Fibroblast of peridontal ligament (primary cell): ENCODE results near the gene AHRR.
"Not testable (repeated sequence)": the region's sequence is repeated elsewhere in the genome, so short reads cannot be mapped to it uniquely, and the experiment has no call there.

Experiments
- DNase-seq: peaks from one replicate; pipeline ENCODE4 v3.0.0-alpha.2; 2010; ENCODE audit errors: extremely low read depth

AHRR gene

DNA sequence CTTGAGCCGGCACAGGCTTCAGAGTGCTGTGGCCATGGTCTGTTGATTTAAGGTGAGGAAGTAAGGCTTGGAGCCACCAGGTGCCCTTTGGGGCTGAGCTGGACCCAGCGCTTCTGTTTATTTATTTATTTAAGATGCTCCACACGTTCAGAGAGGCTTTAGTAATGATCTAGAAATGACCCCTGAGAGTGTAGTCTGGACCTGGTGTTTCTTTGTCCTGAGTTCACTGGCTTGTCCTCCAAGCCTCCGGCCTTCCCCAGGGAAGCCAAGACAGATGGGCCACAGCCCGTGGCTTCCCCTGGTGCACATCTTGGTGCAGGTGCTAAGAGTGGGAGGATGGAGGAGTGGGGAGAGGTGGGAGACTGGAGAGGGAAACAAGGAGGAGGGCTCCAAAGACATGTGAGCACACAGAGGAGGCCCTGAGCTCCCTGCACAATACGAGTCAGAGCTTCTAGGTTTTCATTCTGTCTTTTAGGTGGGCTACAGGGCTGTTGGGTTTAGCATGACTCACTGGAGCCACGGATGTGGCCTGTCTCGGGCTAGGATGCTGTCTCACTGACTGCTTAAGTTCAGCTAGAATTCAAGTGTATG lies 56.9 kb downstream of the AHRR start:
- no peak for DNase-seq

DNA sequence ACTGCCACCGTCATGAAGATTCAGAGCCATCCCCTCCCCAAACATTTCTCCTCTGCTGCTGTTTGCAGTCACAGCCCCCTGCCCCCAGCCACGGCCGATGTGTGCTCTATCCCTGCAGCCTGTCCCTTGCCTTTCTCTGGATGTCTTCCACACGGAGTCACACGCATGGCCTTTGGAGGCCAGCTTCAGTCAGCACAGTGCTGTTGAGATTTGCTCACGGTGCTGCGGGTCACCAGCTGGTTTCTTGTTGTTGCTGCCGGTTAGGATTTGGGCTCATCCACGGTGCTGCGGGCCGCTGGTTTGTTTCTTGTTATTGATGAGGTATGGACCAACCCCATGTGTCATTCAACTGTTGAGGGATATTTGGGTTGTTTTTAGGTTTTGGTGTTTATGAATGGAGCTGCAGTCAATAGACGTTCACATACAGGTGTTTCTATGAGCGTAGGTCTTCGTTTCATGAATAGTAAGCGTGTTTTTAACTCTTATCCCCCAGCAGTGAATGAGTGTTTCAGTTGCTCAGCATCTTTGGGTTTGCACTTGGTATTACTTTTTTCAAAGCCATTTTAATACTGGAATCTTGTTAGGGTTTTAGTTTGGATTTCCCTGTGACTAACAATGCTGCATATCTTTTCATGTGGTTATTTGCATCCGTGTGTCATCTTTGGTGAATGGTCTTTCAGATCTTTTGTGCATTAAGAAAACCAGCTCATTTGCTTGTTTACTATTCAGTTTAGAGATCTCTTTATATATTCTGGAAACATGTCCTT lies 57.6 kb downstream of the AHRR start:
- peak; percentile 50 for DNase-seq

DNA sequence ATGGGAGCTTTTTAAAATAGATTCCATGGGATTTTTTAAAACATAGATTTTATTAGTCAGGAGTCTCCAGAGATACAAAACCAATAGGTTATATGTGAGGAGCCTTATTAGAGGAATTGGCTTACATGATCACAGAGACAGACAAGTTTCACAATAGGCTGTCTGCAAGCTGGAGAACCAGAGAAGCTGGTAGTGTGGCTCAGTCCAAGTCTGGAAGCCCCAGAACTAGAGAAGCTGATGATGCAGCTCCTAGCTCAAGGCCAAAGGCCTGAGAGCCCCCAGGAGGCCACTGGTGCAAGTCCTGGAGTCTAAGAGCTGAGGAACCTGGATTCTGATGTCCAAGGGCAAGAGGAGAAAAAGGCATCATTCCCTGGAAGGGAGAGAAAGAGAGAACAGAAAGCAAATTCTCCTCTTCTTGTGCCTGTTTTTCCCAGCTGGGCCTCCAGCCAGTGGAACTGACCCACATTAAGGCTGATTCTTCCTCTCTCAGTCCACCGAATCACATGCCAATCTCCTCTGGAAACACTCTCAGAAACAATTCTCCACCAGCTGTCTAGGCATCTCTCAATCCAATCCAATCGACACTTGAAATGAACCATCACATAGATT lies 59.3 kb downstream of the AHRR start:
- DNase-seq, result peak; percentile 74

DNA sequence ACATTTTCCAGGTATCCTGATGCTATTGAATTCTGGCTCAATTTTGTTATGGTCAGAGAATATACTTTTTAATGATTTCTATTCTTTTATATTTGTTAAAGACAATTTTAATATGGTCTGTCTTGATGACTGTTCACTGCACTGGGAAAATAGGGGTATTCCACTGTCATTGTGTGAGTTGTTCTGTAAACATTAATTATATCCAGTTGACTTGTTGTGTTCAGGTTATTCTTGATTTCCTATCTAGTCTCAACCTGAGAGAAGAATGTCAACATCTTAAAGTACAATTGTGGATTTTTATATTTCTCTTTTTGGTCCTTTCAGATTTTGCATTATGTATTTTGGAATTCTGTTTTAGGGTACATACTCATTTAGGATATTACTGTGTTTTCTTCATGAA lies 61.6 kb downstream of the AHRR start:
- no peak for DNase-seq

DNA sequence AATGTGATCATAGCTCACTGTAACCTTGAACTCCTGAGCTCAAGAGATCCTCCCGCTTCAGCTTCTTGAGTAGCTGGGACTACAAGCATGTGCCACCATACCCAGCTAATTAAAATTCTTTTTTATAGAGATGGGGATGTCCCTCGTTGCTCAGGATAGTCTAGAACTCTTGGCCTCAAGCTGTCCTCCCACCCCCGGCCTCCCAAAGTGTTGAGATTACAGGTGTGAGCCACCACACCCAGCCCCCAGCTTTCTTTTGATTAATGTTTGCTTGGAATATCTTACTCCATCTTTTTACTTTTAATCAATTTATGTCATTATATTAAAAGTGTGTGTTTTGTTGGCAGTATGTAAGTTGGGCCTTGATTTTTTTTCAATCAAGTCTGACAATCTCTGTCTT lies 62.1 kb downstream of the AHRR start:
- DNase-seq, result no peak

DNA sequence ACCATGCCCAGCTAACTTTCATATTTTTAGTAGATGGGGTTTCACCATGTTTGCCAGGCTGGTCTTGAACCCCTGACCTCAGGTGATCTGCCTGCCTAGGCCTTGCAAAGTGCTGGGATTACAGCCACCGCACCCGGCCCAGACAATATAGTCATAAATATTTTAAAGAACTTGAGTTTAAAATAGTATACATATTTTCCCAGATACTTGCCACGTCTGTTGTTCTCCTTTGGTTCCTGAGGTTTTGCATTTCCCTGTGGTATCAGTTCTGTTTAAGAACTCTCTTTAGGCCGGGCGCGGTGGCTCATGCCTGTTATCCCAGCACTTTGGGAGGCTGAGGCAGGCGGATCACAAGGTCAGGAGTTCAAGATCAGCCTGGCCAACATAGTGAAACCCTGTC lies 63.1 kb downstream of the AHRR start:
- DNase-seq, result not testable (repeated sequence)

DNA sequence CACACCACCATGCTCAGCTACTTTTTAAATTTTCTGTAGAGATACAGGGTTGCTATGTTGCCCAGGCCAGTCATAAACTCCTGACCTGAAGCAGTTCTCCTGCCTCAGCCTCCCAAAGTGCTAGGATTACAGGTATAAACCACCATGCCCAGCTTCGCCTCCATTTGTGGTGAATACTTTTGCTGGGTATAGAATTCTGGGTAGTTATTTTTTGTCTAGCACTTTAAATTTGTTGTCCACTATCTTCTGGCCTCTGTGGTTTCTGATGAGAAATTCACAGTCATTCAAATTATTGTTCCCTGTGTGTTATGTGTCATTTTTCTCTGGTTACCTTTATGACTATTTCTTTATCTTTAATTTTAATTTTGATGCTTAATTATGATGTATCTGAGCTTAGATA lies 63.8 kb downstream of the AHRR start:
- DNase-seq, result no peak

DNA sequence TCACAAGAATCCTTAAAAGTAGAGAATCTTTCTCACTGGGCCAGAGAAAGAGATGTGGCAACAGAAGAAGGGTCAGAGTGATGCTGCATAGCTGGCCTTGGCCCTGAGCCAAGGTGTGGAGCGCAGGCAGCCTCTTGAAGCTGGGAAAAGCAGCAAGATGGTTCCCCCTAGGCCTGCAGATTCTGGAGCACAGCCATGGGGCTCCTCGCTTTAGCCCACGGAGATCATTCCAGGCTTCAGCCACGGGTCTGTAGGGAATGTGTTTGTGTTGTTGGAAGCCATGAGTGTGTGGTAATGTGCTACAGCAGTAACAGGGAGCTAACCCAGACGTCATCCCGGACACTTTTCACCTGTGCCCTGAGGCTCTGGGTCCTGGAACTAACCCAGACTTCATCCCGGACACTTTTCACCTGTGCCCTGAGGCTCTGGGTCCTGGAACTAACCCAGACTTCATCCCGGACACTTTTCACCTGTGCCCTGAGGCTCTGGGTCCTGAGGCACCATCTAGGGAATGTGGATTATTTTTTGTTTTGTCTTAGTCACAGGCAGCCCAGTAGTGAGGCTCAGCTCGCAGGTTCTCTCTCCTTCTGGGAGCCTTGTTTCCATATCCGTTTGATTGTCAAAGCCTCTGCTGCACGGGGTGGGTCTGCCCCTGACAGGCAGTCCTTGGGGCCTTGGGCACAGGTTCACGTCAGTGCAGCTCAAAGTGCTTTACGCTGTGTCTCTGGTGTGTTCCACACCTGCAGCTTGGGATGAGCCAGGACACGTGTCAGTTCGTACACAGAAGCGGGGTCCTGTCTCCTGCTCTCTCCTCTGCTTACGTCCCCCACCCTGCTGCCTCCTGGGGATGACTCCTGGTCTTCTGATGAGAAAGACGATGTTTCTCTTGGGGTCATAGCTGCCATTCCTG lies 65.2 kb downstream of the AHRR start:
- DNase-seq, result peak; percentile 33

DNA sequence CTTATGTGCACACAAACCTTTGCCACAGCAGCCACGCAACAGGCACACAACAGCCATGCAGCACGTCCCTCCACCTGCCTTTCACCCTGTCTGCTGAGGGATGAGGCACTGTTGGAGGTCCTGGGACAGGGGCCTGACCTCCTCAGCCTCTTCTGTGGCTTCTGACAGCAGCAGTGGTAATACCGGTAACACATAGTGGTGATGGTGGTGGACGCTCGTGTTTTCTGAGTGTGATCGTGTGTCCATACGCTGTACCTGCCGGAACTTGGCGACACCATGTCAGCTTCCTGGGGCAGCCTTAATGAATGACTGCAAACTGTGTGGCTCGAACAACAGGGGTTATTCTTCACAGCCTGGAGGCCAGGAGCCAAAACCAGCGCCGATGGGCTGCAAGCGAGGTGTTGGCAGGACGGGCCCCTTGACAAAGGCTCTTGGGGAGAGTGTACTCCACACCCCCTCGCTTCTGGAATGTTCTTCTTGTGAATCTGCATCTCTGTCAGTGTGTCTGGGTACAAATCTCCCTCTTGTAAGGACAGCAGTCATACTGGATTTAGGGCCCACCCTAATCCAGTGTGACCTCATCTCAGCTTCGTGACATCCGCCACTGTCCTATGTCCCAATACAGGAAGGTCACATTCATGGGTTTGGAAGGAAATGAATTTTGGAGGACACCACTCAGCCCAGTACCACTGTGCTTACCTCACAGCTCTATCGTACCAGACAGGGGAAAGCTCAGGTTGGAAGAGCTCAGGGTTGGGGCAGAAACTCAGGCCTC lies 66.2 kb downstream of the AHRR start:
- DNase-seq, result no peak

DNA sequence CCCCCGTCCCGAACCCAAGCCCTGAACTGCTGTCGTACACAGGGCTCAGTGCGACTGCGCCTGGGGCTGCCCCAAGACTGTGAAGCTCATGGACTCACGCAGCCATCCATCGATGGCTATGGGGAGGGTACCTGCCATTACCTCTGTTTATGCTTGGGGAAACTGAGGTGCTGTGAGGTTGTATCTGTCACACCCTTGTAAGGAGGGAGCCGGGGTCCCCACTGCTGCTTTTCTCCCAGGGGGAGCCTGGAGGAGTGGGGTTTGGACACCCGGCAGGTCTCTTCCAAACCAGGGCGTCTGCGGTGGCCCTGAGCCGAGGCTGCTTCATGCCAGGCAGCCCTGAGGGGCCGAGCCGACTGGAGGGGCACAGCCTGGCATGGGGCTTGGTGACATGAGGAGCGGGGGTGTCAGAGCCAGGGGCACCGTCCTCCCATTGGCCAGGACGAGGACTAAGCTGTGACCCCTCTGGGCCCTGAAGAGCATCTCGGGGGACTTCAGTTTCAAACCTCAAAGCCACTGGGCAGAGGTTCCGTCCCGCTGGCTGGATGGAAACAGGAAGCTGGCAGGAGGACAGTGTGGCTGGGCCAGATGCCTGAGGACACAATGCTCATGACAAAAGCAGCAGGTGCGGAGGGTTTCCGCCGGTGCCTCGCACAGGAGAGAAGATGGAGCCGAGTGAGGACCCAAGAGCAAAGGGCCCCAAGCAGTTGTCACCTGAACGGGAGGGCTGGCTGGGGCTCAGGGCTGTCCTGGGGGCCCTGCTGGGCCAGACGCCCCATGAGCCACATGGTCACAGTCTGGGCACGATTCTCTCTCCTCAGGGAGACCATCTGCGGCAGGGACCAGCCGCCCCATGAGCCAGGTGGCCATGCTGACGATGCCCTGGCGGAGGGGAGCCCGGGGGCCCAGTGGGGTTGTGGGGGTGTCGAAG lies 67.0 kb downstream of the AHRR start:
- no peak for DNase-seq

DNA sequence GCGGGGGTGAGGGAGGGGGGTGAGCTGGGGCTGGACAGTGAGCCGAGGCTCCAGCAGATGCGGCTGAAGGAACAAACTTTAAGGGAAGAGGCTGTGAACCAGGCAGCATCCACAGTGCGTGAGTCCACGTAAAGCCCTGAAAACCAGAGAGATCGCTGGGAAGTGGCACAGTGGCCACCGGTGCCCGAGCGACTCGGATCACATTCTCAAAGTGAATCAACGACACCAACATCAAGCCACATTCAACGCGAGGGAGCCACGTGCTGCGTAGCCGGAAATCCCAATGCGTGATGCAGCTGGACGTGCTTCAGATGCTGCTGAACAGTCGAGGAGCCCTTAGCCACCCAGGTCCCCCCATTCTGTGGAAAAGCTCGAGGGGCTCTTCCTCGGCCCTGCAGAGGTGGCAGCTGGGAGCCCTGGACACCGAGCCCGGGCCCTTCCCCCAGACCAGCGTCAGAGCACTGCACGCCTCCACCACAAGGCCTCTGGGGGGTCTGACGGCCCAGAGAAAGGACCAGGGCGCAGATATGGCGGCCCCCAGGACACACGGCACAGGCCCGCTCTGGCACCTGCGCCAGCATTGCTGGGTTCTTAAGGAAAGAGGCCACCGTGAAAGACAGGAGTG lies 67.8 kb downstream of the AHRR start:
- DNase-seq, result no peak

DNA sequence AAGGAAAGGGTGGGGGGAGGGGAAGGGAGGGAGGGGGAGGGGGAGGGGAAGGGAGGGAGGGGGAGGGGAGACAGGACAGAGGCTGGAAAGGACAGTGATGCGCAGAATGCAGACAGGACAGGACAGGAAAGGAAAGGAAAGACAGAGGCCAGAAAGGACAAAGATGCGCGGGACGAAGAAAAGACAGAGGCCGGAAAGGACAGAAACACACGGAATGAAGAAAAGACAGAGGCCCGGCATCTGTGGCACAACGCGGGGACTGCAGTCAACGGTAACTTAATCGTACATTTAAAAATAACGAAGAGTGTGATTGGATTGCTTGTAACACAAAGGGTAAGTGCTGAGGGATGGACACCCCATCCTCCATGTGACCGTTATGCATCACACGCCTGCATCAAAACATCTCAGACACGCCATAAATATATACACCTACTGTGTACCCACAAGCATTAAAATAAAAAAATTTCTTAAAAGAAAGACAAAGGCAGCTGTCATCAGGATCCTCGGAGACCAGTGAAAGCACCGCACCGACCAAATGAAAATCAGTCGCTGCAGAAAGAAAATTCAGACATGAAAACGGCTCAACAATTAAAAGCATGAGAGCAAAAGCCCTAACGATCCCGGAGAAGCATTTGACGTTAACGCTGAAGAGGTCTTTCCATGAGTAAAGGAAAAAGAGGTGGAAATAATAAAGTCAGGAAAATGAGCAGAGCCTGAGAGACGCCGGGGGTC lies 68.5 kb downstream of the AHRR start:
- no peak for DNase-seq

DNA sequence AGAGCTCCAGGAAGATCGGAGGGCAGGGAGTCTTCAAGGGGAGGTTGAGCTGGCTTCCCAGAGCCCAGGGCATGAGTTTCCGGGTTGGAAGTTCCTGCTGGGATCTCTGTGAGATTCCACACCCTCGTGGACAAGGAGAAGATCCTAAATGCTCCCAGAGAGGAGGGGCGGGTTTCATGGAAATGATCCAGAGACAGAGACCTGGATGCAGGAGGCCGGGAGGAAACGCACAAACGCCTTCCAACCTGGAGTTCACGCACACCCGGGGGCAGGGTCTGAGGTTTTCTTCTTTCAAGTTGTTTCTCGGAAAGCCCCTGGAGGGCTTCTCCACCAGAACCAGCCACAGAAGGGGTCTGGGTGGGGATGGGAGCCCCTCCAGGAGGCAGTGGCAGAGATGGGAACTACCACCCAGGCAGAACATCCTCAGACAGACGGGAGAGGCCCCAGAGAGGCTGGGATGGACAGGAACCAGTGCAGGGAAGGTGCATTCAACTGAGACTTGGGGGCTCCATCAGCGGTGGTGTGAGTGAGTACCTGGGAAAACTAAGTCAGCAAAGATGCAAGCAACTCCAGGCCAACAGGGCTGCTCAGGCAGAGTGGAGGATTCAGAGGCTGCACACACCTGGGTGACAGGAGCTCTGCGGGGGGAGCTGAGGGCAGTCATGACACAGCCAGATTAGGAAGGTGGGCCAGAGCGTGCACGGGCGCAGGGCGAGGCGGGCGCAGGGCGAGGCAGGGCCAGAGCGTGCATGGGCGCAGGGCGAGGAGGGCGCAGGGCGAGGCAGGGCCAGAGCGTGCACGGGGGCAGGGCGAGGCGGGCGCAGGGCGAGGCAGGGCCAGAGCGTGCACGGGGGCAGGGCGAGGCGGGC lies 69.3 kb downstream of the AHRR start:
- no peak for DNase-seq

DNA sequence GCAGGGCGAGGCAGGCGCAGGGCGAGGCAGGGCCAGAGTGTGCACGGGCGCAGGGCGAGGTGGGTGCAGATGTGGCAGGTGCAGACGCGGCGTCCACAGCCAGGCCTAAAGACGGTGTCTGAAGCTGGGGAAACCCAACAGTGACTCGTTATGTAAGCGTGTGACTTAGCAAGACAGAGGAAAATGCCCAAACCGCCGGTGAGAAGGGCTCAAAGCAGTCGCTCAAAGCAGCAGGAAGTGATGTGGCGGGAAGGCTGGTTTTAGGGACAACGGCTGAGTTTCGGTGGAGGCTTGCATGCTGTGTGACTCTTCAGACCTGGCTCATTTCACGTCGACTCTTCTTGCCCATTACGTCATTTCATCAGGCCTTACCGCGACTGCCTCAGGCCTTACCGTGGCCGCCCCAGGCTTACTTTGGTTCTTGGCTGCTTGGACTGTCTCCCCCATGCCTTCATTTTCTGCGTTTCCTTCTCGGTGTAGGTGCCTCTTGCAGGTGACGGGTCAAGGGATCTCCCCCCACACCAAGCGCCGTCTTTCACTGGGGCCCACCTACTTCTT lies 71.0 kb downstream of the AHRR start:
- no peak for DNase-seq

DNA sequence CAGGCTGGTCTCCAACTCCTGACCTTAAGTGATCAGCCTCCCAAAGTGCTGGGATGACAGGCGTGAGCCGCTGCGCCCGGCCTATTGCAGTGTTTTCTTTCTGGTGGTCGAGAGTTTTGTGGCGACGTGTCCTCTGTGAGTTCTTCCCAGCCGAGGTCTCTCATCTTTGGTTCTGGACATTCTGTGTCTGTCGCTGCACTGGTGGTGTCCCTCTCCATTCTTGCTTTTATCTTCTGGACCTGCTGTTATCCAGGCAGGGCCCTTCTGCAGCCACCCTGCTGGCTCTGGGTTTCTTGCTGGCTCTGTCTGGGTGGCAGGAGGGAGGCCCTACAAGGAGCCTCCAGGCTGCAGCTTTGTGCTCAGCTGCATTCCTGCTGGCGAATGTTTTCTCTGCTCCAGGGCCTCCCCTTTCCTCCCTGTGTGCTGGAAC lies 72.3 kb downstream of the AHRR start:
- peak; percentile 31 for DNase-seq

DNA sequence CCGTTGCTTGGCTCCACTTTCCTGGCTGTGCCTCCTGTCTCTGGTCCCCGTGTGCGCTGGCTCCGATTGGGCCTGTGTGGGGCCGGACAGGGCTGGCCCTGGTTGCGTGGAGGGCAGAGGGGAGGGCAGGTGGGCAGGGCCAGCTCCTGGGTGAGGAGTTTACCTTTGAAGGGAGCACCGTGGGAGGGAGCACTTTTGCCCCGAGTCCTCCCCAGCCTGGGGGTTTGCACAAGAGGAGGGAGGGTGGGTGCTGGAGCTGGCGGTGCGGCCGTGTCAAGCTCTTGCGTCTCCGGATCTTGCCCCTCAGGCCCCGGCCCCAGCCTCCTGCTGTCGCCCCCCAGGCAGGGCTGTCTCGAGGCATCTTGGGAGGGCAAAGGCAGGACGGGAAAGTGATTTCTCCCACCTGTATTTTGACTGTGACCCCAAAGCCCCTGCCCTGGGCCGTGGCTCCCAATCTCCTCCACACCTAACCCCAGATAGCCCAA lies 73.2 kb downstream of the AHRR start:
- no peak for DNase-seq

DNA sequence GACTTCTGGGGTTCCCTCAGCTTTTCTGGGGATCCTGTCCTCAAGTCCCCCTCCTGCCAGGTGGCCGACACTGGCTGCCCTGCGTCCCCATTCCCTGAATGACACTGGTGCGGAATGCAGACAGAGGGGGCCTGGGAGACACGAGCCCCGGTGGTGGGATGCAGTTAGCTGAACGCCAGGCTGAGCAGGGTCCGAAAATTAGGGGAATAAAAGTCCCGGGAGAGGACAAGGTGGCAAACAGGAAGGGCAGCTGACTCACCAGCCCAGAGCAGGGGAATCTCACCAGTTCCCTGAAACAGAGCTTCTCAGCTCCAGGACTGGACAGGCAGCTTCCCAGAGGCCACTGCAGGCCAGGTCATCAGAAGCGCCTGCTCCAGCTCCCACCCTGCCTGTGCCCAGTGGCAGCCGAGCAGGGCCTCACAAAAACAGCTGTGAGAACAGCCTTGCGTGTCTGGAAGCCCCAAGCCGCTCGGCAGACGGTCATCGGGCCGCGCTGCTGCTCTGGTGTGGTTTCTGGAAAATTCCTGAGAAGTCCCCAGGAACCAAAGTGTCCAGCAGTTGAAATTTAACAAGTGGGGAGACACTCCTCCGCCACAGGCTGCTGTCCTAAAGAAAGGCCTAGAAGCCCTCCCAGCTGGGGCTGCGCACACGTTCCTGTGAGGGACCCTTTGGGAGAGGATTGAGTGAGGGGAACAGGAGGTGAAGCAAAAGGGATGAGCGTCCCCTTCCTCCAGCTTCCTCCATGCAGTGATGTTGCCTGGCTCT lies 73.8 kb downstream of the AHRR start:
- DNase-seq, result peak; percentile 79
